ENCODE data around the gene PALM3. TPM values are rescaled to one million over a fixed set of nuclear protein-coding genes. Genes with fewer than 3 reads are reported as not detected.
A peak's percentile ranks its signal among the peaks of the same experiment; 100 is the strongest.

Gene PALM3
- total RNA-seq, 3 donors from 2014 or later (not counting 1 experiment from before 2014, with no cell fraction given) = not detected

DNA sequence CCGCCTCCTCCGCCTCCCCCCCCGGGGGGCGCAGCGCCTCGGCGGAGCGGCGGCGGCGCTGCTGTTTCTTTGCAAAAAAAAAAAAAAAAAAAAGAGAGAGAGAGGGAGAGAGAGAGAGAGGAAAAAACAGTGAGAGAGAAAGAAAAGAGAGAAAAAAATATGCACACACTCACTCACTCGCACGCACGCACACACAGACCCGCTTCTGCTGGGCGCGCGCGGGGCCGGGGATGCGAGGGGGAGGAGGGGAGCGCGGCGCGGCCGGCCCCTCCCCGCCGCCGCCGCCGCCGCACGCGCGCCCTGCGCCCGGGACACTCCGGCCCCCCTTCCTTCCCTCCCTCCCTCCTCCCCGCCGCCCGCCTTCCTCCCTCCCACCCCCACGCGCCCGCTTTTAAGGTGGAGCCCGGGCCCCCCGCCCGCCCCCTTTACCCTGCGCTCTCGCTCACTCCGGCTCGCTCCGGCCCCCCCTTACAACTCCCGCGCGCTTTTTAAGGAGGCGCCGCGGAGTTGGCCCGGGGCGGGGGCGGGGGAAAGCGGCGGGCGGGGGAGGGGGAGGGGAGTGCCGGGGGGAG is 28.7 kb upstream of the PALM3 start, which contains the start of gene SAMD1:
Gene SAMD1 (minus strand): TSS at position 243 of the 572 bp plus-strand sequence.
- no peaks in the 10 kb centered on the region for H3K36me3 Mint-ChIP-seq
- WGBS (ENCODE audit: insufficient coverage) = 0% methylated on average over 19 of the region's 65 CpGs
- H3K27ac ChIP-seq (ENCODE audit: low read length) = peak within 1 kb of the TSS; percentile 63
- H3K4me1 ChIP-seq (ENCODE audit: control insufficient read depth, insufficient read depth, low read length) = peaks cover 17% of the 10 kb centered on the region
- intact Hi-C loops (cut with micrococcal nuclease) = loop anchor here (1.0 to 5.0 kb wide), 3 partner anchors 9 to 47 kb away; partner anchors contain the start of gene ASF1B
- no peak for TF ChIP-seq CTCF (IDR thresholded peaks at IDR 0.05)
- DNase-seq (peak; percentile 65 to 92), ATAC-seq (peak; percentile 60 to 81 (median 67))
- H3K4me1 Mint-ChIP-seq = peaks cover 14 to 15% of the 10 kb centered on the region in 2 donors
- H3K4me3 Mint-ChIP-seq = peak within 1 kb of the TSS; percentile 97
- peaks cover 8% of the 10 kb centered on the region for H3K36me3 ChIP-seq (ENCODE audit: control insufficient read depth, insufficient read depth, low read length)
- H3K4me3 ChIP-seq (ENCODE audit: low read length) = peak within 1 kb of the TSS; percentile 73
- peak within 1 kb of the TSS; percentile 86 to 90 for H3K27ac Mint-ChIP-seq
- H3K9me3 ChIP-seq (ENCODE audit: control insufficient read depth, insufficient read depth, low read length) = peaks cover 7% of the 10 kb centered on the region
- H3K9me3 Mint-ChIP-seq = no peaks in the 10 kb centered on the region
- H3K27me3 ChIP-seq (ENCODE audit: control insufficient read depth, insufficient read depth, low read length) = no peaks in the 10 kb centered on the region
- H3K27me3 Mint-ChIP-seq (ENCODE audit: low read depth in 2 of 2) = no peaks in the 10 kb centered on the region

DNA sequence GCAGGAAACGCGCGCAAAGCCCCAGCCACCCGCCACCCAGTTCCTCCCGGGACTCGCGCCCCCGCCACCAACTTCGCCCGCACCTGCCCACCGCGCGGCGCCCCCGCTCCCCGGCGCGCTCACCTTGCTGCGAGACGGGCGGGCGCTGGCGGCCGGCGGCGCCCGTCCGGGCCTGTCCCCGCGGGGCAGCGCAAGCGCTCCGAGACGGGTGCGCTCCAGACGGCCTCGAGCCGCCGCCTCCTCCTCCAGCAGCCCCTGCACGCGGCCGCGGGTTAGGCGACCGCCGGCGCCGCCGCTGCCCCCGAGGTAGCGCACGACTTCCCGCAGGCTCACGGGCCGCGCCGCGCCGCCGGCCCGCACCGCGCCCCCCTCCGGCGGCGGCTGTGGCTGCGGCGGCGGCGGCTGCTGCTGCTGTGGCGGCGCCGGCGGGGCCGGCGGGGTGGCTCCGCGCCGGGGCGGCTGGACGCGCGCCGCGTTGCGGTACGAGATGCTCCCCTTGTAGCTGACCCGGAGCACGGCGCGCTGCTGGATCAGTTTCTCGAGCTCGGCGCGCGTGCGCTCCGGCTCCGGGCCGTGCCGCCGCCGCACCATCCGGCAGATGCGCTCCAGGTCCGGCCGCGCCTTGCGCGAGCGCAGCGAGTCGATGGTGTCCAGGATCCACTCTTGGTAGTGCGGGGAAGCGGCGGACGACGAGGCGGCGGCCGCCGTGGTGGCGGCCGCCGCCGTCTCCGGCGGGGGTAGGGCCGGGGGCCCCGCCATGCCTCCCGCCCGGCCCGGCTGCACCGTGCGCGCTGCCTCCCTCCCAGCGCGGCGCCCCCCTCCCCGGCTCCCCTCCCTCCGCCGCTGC is 28.0 kb upstream of the PALM3 start:
- peak; percentile 10 to 16 (median 12) for ATAC-seq
- H3K36me3 Mint-ChIP-seq = no peaks in the 10 kb centered on the region
- intact Hi-C loops (cut with micrococcal nuclease) = loop anchor here (2.0 to 5.0 kb wide), 2 partner anchors 29 to 47 kb away; partner anchors contain the start of gene ASF1B
- Histone ChIP-seq H3K27me3 (ENCODE audit: control insufficient read depth, insufficient read depth, low read length) (no peaks in the 10 kb centered on the region), H3K9me3 (ENCODE audit: control insufficient read depth, insufficient read depth, low read length) (peaks cover 7% of the 10 kb centered on the region), H3K27ac (ENCODE audit: low read length) (no peak overlapping the region), H3K4me1 (ENCODE audit: control insufficient read depth, insufficient read depth, low read length) (peaks cover 17% of the 10 kb centered on the region), H3K36me3 (ENCODE audit: control insufficient read depth, insufficient read depth, low read length) (peaks cover 8% of the 10 kb centered on the region), H3K4me3 (ENCODE audit: low read length) (peak overlapping the region; percentile 40)
- under 1% methylated on average over 139 of the region's 142 CpGs for WGBS (ENCODE audit: insufficient coverage)
- DNase-seq = peak; percentile 42 to 78
- H3K4me3 Mint-ChIP-seq = peak overlapping the region; percentile 74
- TF ChIP-seq CTCF (IDR thresholded peaks at IDR 0.05) = no peak
- no peaks in the 10 kb centered on the region for H3K9me3 Mint-ChIP-seq
- H3K27me3 Mint-ChIP-seq (ENCODE audit: low read depth in 2 of 2) = no peaks in the 10 kb centered on the region
- peaks cover 14 to 15% of the 10 kb centered on the region in 2 donors for H3K4me1 Mint-ChIP-seq
- peak overlapping the region; percentile 40 to 56 for H3K27ac Mint-ChIP-seq

DNA sequence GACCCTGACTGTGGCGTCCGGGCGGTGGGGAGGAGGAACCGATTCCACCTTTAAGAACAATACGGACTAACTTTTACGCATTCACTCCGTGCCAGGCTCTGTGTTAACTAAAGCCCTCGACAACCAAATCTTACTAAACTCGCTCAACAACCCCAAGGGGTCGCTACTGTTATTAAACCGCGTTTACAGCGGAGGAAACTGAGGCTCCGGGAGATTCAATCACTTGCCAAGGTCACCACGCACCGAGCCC is 27.5 kb upstream of the PALM3 start:
- no peaks in the 10 kb centered on the region for H3K27me3 Mint-ChIP-seq (ENCODE audit: low read depth in 2 of 2)
- Histone ChIP-seq H3K9me3 (ENCODE audit: control insufficient read depth, insufficient read depth, low read length) (peaks cover 7% of the 10 kb centered on the region), H3K27me3 (ENCODE audit: control insufficient read depth, insufficient read depth, low read length) (no peaks in the 10 kb centered on the region), H3K4me1 (ENCODE audit: control insufficient read depth, insufficient read depth, low read length) (peaks cover 17% of the 10 kb centered on the region), H3K36me3 (ENCODE audit: control insufficient read depth, insufficient read depth, low read length) (peaks cover 8% of the 10 kb centered on the region), H3K27ac (ENCODE audit: low read length) (no peak overlapping the region), H3K4me3 (ENCODE audit: low read length) (no peak overlapping the region)
- peak overlapping the region; percentile 74 for H3K4me3 Mint-ChIP-seq
- no peaks in the 10 kb centered on the region for H3K9me3 Mint-ChIP-seq
- H3K4me1 Mint-ChIP-seq = peaks cover 14 to 15% of the 10 kb centered on the region in 2 donors
- DNase-seq (peak in 1 of 2 donors; percentile 63), ATAC-seq (no peak)
- 35% methylated on average over 16 of the region's 16 CpGs for WGBS (ENCODE audit: insufficient coverage)
- TF ChIP-seq CTCF (IDR thresholded peaks at IDR 0.05) = no peak
- intact Hi-C loops (cut with micrococcal nuclease) = no loop called here
- H3K27ac Mint-ChIP-seq = peak overlapping the region in 1 of 2 donors; percentile 39
- H3K36me3 Mint-ChIP-seq = no peaks in the 10 kb centered on the region

Measured in natural killer cell (primary cell).